ENCODE measurements around the gene ZBED1. TPM values are rescaled to one million over a fixed set of nuclear protein-coding genes. Genes with fewer than 3 reads are reported as not detected.
"Not testable (repeated sequence)": the region's sequence is repeated elsewhere in the genome, so short reads cannot be mapped to it uniquely, and the experiment has no call there.

ZBED1 gene
- total and polyA plus RNA-seq, 2 experiments from 2014 or later = 16.1 to 43.8 TPM

GRCh38 chrX:2536974-2537373 is 36.2 kb upstream of the ZBED1 start (continued):
- TF ChIP-seq ZNF462 (CRISPR knock-in tag; IDR thresholded peaks at IDR 0.05) = no peak
- TF ChIP-seq EZH2 (IDR thresholded peaks at IDR 0.05; ENCODE audit: low read depth, unreplicated experiment) = no peak
- no peak for TF ChIP-seq POLR2AphosphoS5 (IDR thresholded peaks at IDR 0.05; ENCODE audit: low read depth)
- TF ChIP-seq ZNF331 (CRISPR knock-in tag; IDR thresholded peaks at IDR 0.05; ENCODE audit: low read depth) = no peak
- TF ChIP-seq JUNB (IDR thresholded peaks at IDR 0.05; ENCODE audit: unreplicated experiment) = no peak

GRCh38 chrX:2536141-2536540 is 35.4 kb upstream of the ZBED1 start:
- no peak overlapping the region for H3K4me2 ChIP-seq
- 0 out of 2 replicates have a peak, but pooled peaks cover 3% of the 10 kb centered on the region for H3F3A ChIP-seq (replicated peaks; ENCODE audit: low read depth)
- peaks cover 5% of the 10 kb centered on the region; the same call in 2 of the 3 replicates for H3K4me1 Mint-ChIP-seq
- no peak for ATAC-seq
- no peak for TF ChIP-seq CREB1 (CRISPR knock-in tag; IDR thresholded peaks at IDR 0.05; ENCODE audit: low read depth)
- TF ChIP-seq NANOG (IDR thresholded peaks at IDR 0.05; ENCODE audit: borderline replicate concordance) = no peak
- TF ChIP-seq EZH2phosphoT487 (IDR thresholded peaks at IDR 0.05; ENCODE audit: unreplicated experiment) = no peak
- no peak for TF ChIP-seq POLR2AphosphoS5 (IDR thresholded peaks at IDR 0.05; ENCODE audit: low read depth)
- no peak for TF ChIP-seq ZNF114 (CRISPR knock-in tag; IDR thresholded peaks at IDR 0.05)
- TF ChIP-seq STAT1 (IDR thresholded peaks at IDR 0.05; ENCODE audit: unreplicated experiment) = no peak
- no peak for TF ChIP-seq ZNF331 (CRISPR knock-in tag; IDR thresholded peaks at IDR 0.05; ENCODE audit: low read depth)
- H3K4me3 ChIP-seq = no peak overlapping the region
- no peak for DNase-seq (ENCODE audit: low spot score)
- H3K36me3 ChIP-seq (ENCODE audit: insufficient read depth) = no peaks in the 10 kb centered on the region
- H2AFZ ChIP-seq = no peak overlapping the region
- no peak overlapping the region for H3K27ac ChIP-seq (ENCODE audit: low read depth)
- H3K79me2 ChIP-seq (replicated peaks; ENCODE audit: insufficient read depth) = no peaks in the 10 kb centered on the region
- no peak overlapping the region for H3K4me3 Mint-ChIP-seq
- peaks cover 2% of the 10 kb centered on the region for H3K27me3 Mint-ChIP-seq (ENCODE audit: insufficient read depth, low read depth, poor library complexity)
- H3K9me3 Mint-ChIP-seq = no peaks in the 10 kb centered on the region
- no peaks in the 10 kb centered on the region for H4K20me1 ChIP-seq (replicated peaks; ENCODE audit: insufficient read depth)
- H3K27me3 ChIP-seq (ENCODE audit: insufficient read depth) = no peaks in the 10 kb centered on the region
- H3K36me3 Mint-ChIP-seq (ENCODE audit: low read depth) = no peaks in the 10 kb centered on the region
- H3K9me2 ChIP-seq (ENCODE audit: insufficient read depth) = 0 out of 2 replicates have a peak, but pooled peaks cover 6% of the 10 kb centered on the region
- H3K4me1 ChIP-seq (ENCODE audit: insufficient read depth) = no peaks in the 10 kb centered on the region
- H3K27ac Mint-ChIP-seq = no peak overlapping the region

GRCh38 chrX:2534261-2535021 is 33.7 kb upstream of the ZBED1 start:
- H3K9me2 ChIP-seq (ENCODE audit: insufficient read depth); H4K20me1 ChIP-seq (replicated peaks; ENCODE audit: insufficient read depth); H3K27ac Mint-ChIP-seq; H3F3A ChIP-seq (replicated peaks; ENCODE audit: low read depth); H3K27me3 ChIP-seq (ENCODE audit: insufficient read depth); H3K36me3 Mint-ChIP-seq (ENCODE audit: low read depth); H3K36me3 ChIP-seq (ENCODE audit: insufficient read depth); H3K79me2 ChIP-seq (replicated peaks; ENCODE audit: insufficient read depth); H3K4me2 ChIP-seq; H3K4me3 Mint-ChIP-seq; H3K4me1 ChIP-seq (ENCODE audit: insufficient read depth); ATAC-seq; DNase-seq (ENCODE audit: low spot score); H3K4me1 Mint-ChIP-seq; H3K9me3 Mint-ChIP-seq; H3K4me3 ChIP-seq; H3K27me3 Mint-ChIP-seq (ENCODE audit: insufficient read depth, low read depth, poor library complexity): not testable (repeated sequence)
- Histone ChIP-seq H2AFZ (peak overlapping the region; percentile 66; the same call in 1 of the 2 replicates), H3K27ac (ENCODE audit: low read depth) (0 out of 2 replicates have a peak overlapping the region, but pooled peaks have one; percentile 50)

All from GM23338 (cell line).